GM18861 (cell line): ENCODE data around the gene MCM10.

Experiments
- ATAC-seq: cut with Tn5 transposase; IDR thresholded peaks from one replicate; pipeline ENCODE4 v1.9.1; 2021; ENCODE audit not compliant: unreplicated experiment

Gene MCM10

GRCh38 chr10:13163859-13164258 is 2.5 kb downstream of the MCM10 start:
- ATAC-seq = no peak

GRCh38 chr10:13165177-13165576 is 3.8 kb downstream of the MCM10 start:
- ATAC-seq = no peak

GRCh38 chr10:13167568-13167967 is 6.2 kb downstream of the MCM10 start:
- no peak for ATAC-seq

GRCh38 chr10:13168781-13169180 is 7.4 kb downstream of the MCM10 start:
- no peak for ATAC-seq

- no peak for ATAC-seq
Measured at GRCh38 chr10:13173616-13174015, 12.3 kb downstream of the MCM10 start.

GRCh38 chr10:13180788-13181187 is 19.4 kb downstream of the MCM10 start:
- no peak for ATAC-seq

- ATAC-seq = no peak
Measured at GRCh38 chr10:13182424-13182823, 21.1 kb downstream of the MCM10 start.

GRCh38 chr10:13183625-13184024 is 22.3 kb downstream of the MCM10 start:
- ATAC-seq = no peak

GRCh38 chr10:13184276-13184675 is 22.9 kb downstream of the MCM10 start:
- no peak for ATAC-seq

- ATAC-seq = no peak
Measured at GRCh38 chr10:13184730-13185514, 23.6 kb downstream of the MCM10 start.

GRCh38 chr10:13187135-13187534 is 25.8 kb downstream of the MCM10 start:
- no peak for ATAC-seq

GRCh38 chr10:13188593-13188992 is 27.2 kb downstream of the MCM10 start:
- ATAC-seq = no peak

GRCh38 chr10:13189961-13190360 is 28.6 kb downstream of the MCM10 start:
- ATAC-seq = no peak

- no peak for ATAC-seq
Measured at GRCh38 chr10:13190816-13191215, 29.5 kb downstream of the MCM10 start.

GRCh38 chr10:13191362-13191761 is 30.0 kb downstream of the MCM10 start:
- ATAC-seq = no peak

GRCh38 chr10:13193637-13194036 is 32.3 kb downstream of the MCM10 start:
- ATAC-seq = no peak

GRCh38 chr10:13195016-13195415 is 33.7 kb downstream of the MCM10 start:
- no peak for ATAC-seq

GRCh38 chr10:13201132-13201531 is 39.8 kb downstream of the MCM10 start:
- no peak for ATAC-seq

GRCh38 chr10:13206091-13206490 is 44.7 kb downstream of the MCM10 start:
- no peak for ATAC-seq

GRCh38 chr10:13206546-13207443 is 45.4 kb downstream of the MCM10 start:
- no peak for ATAC-seq

- ATAC-seq = no peak
Measured at GRCh38 chr10:13213163-13213562, 51.8 kb downstream of the MCM10 start.

- ATAC-seq = no peak
Measured at GRCh38 chr10:13218878-13219277, 57.5 kb downstream of the MCM10 start.
